Activated CD8-positive, alpha-beta T cell treated with anti-CD3 and anti-CD28 coated beads for 36 hours (primary cell): Measurements from ENCODE around the gene WASF3. TPM values are rescaled to one million over a fixed set of nuclear protein-coding genes. Genes with fewer than 3 reads are reported as not detected.

Experiments
- ATAC-seq: fragments of 200-7000 bp; cut with Tn5 transposase; one replicate; pipeline ENCODE4 v1.10.0; 2021; ENCODE audit warnings: mild to moderate bottlenecking, moderate library complexity
- CTCF ChIA-PET: fragments of 350-600 bp; sonication (Branson Sonifier 250); formaldehyde crosslinking; loops from one replicate; lab custom pipeline; 2021; ENCODE audit warnings: antibody characterized with exemption; lab: Charles Lee
- POLR2A ChIA-PET: fragments of 350-600 bp; sonication (Branson Sonifier 250); formaldehyde crosslinking; loops from one replicate; lab custom pipeline; 2021; ENCODE audit warnings: antibody characterized with exemption; lab: Charles Lee
- DNase-seq: peaks from one replicate; pipeline ENCODE4 v3.0.0-alpha.2; 2020
- H3K27ac Mint-ChIP-seq: one replicate; pipeline ENCODE4 v1.8.0; 2021; ENCODE audit warnings: mild to moderate bottlenecking, mixed read lengths
- H3K27me3 Mint-ChIP-seq: one replicate; pipeline ENCODE4 v1.8.0; 2021; ENCODE audit warnings: mixed read lengths
- H3K36me3 Mint-ChIP-seq: one replicate; pipeline ENCODE4 v1.8.0; 2021; ENCODE audit warnings: low read depth, mixed read lengths
- H3K4me1 Mint-ChIP-seq: one replicate; pipeline ENCODE4 v1.8.0; 2021; ENCODE audit warnings: low read depth, mixed read lengths
- H3K4me3 Mint-ChIP-seq: one replicate; pipeline ENCODE4 v1.8.0; 2021; ENCODE audit warnings: mild to moderate bottlenecking, moderate library complexity, mixed read lengths
- H3K9me3 Mint-ChIP-seq: one replicate; pipeline ENCODE4 v1.8.0; 2021; ENCODE audit warnings: mixed read lengths
- CTCF ChIP-seq: fragments of 200-600 bp; IDR thresholded peaks from one replicate; pipeline ENCODE4 v1.8.0; 2022; ENCODE audit warnings: antibody characterized with exemption, mild to moderate bottlenecking
- intact Hi-C: fragments of 100-400 bp; cut with micrococcal nuclease; formaldehyde crosslinking; loops from one replicate; pipeline ENCODE4 v1.10.0; 2022
- total RNA-seq, 2 experiments: library from RNA; stranded (reverse); gene quantifications; one replicate each; pipeline ENCODE4 v1.2.3, GENCODE V29; 2021

WASF3 gene
- total RNA-seq, 2 experiments from 2014 or later, result 0.07 to 0.09 TPM

GRCh38 chr13:26713341-26713740 is 155.9 kb downstream of the WASF3 start:
- no peak for ATAC-seq

GRCh38 chr13:26716984-26717383 is 159.5 kb downstream of the WASF3 start:
- no peak for TF ChIP-seq CTCF

More at GRCh38 chr13:26713341-26713740, 155.9 kb downstream of the WASF3 start:
- Mint-ChIP-seq H3K27me3 (no peaks in the 10 kb centered on the region), H3K9me3 (peaks cover 5% of the 10 kb centered on the region), H3K4me1 (peaks cover 7% of the 10 kb centered on the region), H3K36me3 (no peaks in the 10 kb centered on the region), H3K4me3 (no peak overlapping the region), H3K27ac (no peak overlapping the region)
- no peak for DNase-seq
- CTCF ChIA-PET, result interaction anchor here (1.3 to 1.7 kb wide), 3 partner anchors 15 to 231 kb away, joined by 3 to 8 read pairs (median 6); no protein-coding TSS in a partner anchor
- intact Hi-C loops, result no loop called here
- TF ChIP-seq CTCF, result no peak
- POLR2A ChIA-PET, result no interaction called here

GRCh38 chr13:26718146-26718545 is 160.7 kb downstream of the WASF3 start:
- no peaks in the 10 kb centered on the region for H3K27me3 Mint-ChIP-seq
- no peak overlapping the region for H3K4me3 Mint-ChIP-seq
- ATAC-seq (no peak), DNase-seq (no peak)
- ChIA-PET POLR2A (no interaction called here), CTCF (interaction anchor here (1.4 to 5.8 kb wide), 3 partner anchors 11 to 213 kb away, joined by 5 to 26 read pairs (median 6); no protein-coding TSS in a partner anchor)
- H3K27ac Mint-ChIP-seq, result no peak overlapping the region
- TF ChIP-seq CTCF, result no peak
- peaks cover 27% of the 10 kb centered on the region for H3K4me1 Mint-ChIP-seq
- intact Hi-C loops, result no loop called here
- no peaks in the 10 kb centered on the region for H3K9me3 Mint-ChIP-seq
- no peaks in the 10 kb centered on the region for H3K36me3 Mint-ChIP-seq

More at GRCh38 chr13:26716984-26717383, 159.5 kb downstream of the WASF3 start:
- Mint-ChIP-seq H3K27ac (no peak overlapping the region), H3K4me3 (no peak overlapping the region), H3K27me3 (no peaks in the 10 kb centered on the region), H3K4me1 (peaks cover 20% of the 10 kb centered on the region), H3K36me3 (no peaks in the 10 kb centered on the region), H3K9me3 (peaks cover 5% of the 10 kb centered on the region)
- ATAC-seq (no peak), DNase-seq (no peak)
- intact Hi-C loops, result no loop called here
- CTCF ChIA-PET, result interaction anchor here (5.8 kb wide), 1 partner anchor 10 kb away, joined by 26 read pairs; no protein-coding TSS in a partner anchor
- POLR2A ChIA-PET, result no interaction called here

- intact Hi-C loops, result no loop called here
- ChIA-PET CTCF (interaction anchor here (1.1 to 5.8 kb wide), 5 partner anchors 12 to 212 kb away, joined by 4 to 26 read pairs (median 6); no protein-coding TSS in a partner anchor), POLR2A (interaction anchor here (0.7 kb wide), 1 partner anchor 131 kb away, joined by 3 read pairs; no protein-coding TSS in a partner anchor)
- Mint-ChIP-seq H3K27ac (no peak overlapping the region), H3K9me3 (no peaks in the 10 kb centered on the region), H3K4me1 (peaks cover 27% of the 10 kb centered on the region), H3K27me3 (no peaks in the 10 kb centered on the region), H3K4me3 (no peak overlapping the region), H3K36me3 (no peaks in the 10 kb centered on the region)
- no peak for TF ChIP-seq CTCF
- no peak for ATAC-seq
- no peak for DNase-seq
Measured at GRCh38 chr13:26718872-26719271, 161.4 kb downstream of the WASF3 start.

GRCh38 chr13:26719356-26719945 is 162.0 kb downstream of the WASF3 start:
- DNase-seq, result no peak
- ATAC-seq, result no peak

More at GRCh38 chr13:26719356-26719945, 162.0 kb downstream of the WASF3 start:
- Mint-ChIP-seq H3K27me3 (no peaks in the 10 kb centered on the region), H3K4me3 (no peak overlapping the region), H3K4me1 (peaks cover 27% of the 10 kb centered on the region), H3K36me3 (no peaks in the 10 kb centered on the region), H3K27ac (no peak overlapping the region), H3K9me3 (no peaks in the 10 kb centered on the region)
- ChIA-PET POLR2A (interaction anchor here (2.1 kb wide), 1 partner anchor 533 kb away, joined by 10 read pairs; no protein-coding TSS in a partner anchor), CTCF (interaction anchor here (0.8 to 5.8 kb wide), 8 partner anchors 12 to 534 kb away, joined by 3 to 26 read pairs (median 4); no protein-coding TSS in a partner anchor)
- TF ChIP-seq CTCF, result no peak
- intact Hi-C loops, result no loop called here
